Measurements from ENCODE around the gene CAD. TPM values are rescaled to one million over a fixed set of nuclear protein-coding genes. Genes with fewer than 3 reads are reported as not detected.

The CAD gene
- total and polyA plus RNA-seq, 4 donors: 6.9 to 29.7 (median 18.2) TPM

GRCh38 chr2:27242614-27242951 lies 25.4 kb downstream of the CAD start:
- ATAC-seq (ENCODE audit: low FRiP score) (no peak), DNase-seq (no peak)
- peaks cover 0 to 13% of the 10 kb centered on the region in 2 donors for H3K36me3 ChIP-seq (ENCODE audit: control insufficient read depth in 1 of 2, insufficient read depth in 2 of 2, low read length in 1 of 2)
- H3K4me3 ChIP-seq (ENCODE audit: low read length in 2 of 2): no peak overlapping the region
- H3K27me3 ChIP-seq (ENCODE audit: control insufficient read depth in 1 of 2, insufficient read depth in 2 of 2, low read length in 1 of 2): no peaks in the 10 kb centered on the region
- H3K9me3 ChIP-seq (ENCODE audit: control insufficient read depth, low read length): no peaks in the 10 kb centered on the region
- H3K27ac ChIP-seq (ENCODE audit: low read depth in 1 of 2, low read length in 2 of 2): no peak overlapping the region
- no peaks in the 10 kb centered on the region for H3K4me1 ChIP-seq (ENCODE audit: control insufficient read depth in 1 of 2, insufficient read depth in 2 of 2, low read length in 2 of 2)
- intact Hi-C loops (cut with DNase I): no loop called here
- WGBS, 2 donors: 97% methylated on average over 16 of the region's 16 CpGs

DNA sequence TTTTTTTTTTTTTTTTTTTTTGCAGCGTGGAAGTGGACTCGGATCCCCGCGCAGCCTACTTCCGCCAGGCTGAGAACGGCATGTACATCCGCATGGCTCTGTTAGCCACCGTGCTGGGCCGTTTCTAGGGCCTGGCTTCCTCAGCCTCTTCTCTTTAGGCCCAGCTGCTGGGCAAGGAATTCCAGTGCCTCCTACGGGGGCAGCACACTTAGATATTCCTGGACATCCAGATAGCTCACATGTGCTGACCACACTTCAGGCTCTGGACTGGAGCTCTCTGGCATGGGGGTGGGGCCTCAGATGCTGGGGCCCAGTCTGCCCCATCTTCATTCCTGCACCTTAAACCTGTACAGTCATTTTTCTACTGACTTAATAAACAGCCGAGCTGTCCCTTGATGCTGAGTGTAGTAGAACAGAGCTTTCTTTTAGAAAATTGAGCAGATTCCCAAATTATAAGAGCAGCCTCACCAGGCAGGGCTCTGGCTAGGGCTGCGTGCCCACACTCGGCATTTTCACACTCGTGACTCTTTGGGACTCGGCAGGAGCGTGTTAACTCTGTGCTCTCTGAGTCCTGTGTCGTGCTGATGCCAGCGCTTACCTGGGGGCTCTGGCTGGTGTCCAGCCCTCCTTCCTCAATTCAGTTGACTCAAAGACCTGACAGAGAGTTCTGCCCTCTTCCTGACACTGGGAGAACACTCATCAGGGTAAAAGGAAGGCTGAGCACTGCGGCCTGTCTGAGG lies 26.4 kb downstream of the CAD start:
- Histone ChIP-seq H3K27me3 (ENCODE audit: control insufficient read depth in 1 of 2, insufficient read depth in 2 of 2, low read length in 1 of 2) (no peaks in the 10 kb centered on the region), H3K4me3 (ENCODE audit: low read length in 2 of 2) (no peak overlapping the region), H3K9me3 (ENCODE audit: control insufficient read depth, low read length) (no peaks in the 10 kb centered on the region), H3K36me3 (ENCODE audit: control insufficient read depth in 1 of 2, insufficient read depth in 2 of 2, low read length in 1 of 2) (peaks cover 0 to 10% of the 10 kb centered on the region in 2 donors), H3K4me1 (ENCODE audit: control insufficient read depth in 1 of 2, insufficient read depth in 2 of 2, low read length in 2 of 2) (no peaks in the 10 kb centered on the region), H3K27ac (ENCODE audit: low read depth in 1 of 2, low read length in 2 of 2) (no peak overlapping the region)
- intact Hi-C loops (cut with DNase I): no loop called here
- WGBS, 2 donors: 87 to 88% methylated on average over 19 of the region's 19 CpGs
- peak in 1 of 2 donors; percentile 31 for DNase-seq
- ATAC-seq (ENCODE audit: low FRiP score): no peak

GRCh38 chr2:27245116-27245515 lies 27.9 kb downstream of the CAD start:
- no peak for ATAC-seq (ENCODE audit: low FRiP score)
- Histone ChIP-seq H3K4me3 (ENCODE audit: low read length in 2 of 2) (no peak overlapping the region), H3K36me3 (ENCODE audit: control insufficient read depth in 1 of 2, insufficient read depth in 2 of 2, low read length in 1 of 2) (peaks cover 0 to 8% of the 10 kb centered on the region in 2 donors), H3K27me3 (ENCODE audit: control insufficient read depth in 1 of 2, insufficient read depth in 2 of 2, low read length in 1 of 2) (no peaks in the 10 kb centered on the region), H3K27ac (ENCODE audit: low read depth in 1 of 2, low read length in 2 of 2) (no peak overlapping the region), H3K9me3 (ENCODE audit: control insufficient read depth, low read length) (no peaks in the 10 kb centered on the region), H3K4me1 (ENCODE audit: control insufficient read depth in 1 of 2, insufficient read depth in 2 of 2, low read length in 2 of 2) (peaks cover 0 to 3% of the 10 kb centered on the region in 2 donors)
- WGBS, 2 donors: 74 to 76% methylated on average over 10 of the region's 10 CpGs
- intact Hi-C loops (cut with DNase I): no loop called here
- DNase-seq: no peak

DNA sequence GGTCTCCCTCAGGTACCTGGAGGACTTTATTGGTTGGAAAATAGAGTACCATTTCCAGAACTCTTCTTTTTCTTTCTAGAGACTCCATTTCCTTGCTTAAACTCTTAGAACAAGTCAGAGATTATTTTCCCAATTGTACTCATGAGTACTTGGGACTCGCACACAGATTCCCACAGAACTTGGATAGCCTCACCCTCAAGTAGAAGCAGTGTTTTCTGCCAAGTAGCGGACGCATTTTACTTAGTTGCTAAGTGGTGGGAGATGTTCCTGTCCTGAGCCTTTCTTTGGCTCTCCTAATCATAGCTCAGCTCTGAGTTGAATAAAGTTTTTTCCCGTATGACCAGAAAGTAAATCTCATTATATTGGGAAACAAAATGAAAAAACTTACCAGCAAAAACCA lies 28.5 kb downstream of the CAD start:
- ATAC-seq (ENCODE audit: low FRiP score) (no peak), DNase-seq (peak in 1 of 2 donors; percentile 5)
- Histone ChIP-seq H3K36me3 (ENCODE audit: control insufficient read depth in 1 of 2, insufficient read depth in 2 of 2, low read length in 1 of 2) (peaks cover 0 to 5% of the 10 kb centered on the region in 2 donors), H3K27me3 (ENCODE audit: control insufficient read depth in 1 of 2, insufficient read depth in 2 of 2, low read length in 1 of 2) (no peaks in the 10 kb centered on the region), H3K9me3 (ENCODE audit: control insufficient read depth, low read length) (no peaks in the 10 kb centered on the region), H3K4me3 (ENCODE audit: low read length in 2 of 2) (no peak overlapping the region), H3K27ac (ENCODE audit: low read depth in 1 of 2, low read length in 2 of 2) (no peak overlapping the region), H3K4me1 (ENCODE audit: control insufficient read depth in 1 of 2, insufficient read depth in 2 of 2, low read length in 2 of 2) (peaks cover 0 to 3% of the 10 kb centered on the region in 2 donors)
- WGBS, 2 donors: 26 to 38% methylated on average over 4 of the region's 4 CpGs
- intact Hi-C loops (cut with DNase I): no loop called here

DNA sequence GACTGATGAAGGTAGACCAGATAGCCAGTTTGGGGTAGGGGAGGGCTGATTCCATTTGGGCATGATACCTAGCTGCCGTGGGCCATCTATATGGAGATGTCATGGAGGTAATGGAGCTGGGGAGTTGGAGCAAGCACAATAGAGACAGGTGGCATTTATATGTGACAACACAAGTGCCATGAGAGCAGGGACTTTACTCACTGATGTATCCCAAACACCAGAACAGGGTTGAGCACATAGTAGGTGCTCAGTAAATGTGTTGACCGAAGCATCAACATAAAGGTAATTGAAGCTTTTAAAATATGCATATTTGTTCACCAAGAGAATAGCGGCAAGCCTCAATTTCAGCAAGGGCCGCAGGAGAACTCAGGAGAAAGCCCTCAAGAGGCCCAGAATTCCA lies 30.7 kb downstream of the CAD start:
- H3K36me3 ChIP-seq (ENCODE audit: control insufficient read depth in 1 of 2, insufficient read depth in 2 of 2, low read length in 1 of 2): peaks cover 0 to under 1% of the 10 kb centered on the region in 2 donors
- 74 to 87% methylated on average over 4 of the region's 4 CpGs for WGBS, 2 donors
- H3K27me3 ChIP-seq (ENCODE audit: control insufficient read depth in 1 of 2, insufficient read depth in 2 of 2, low read length in 1 of 2): no peaks in the 10 kb centered on the region
- DNase-seq (no peak), ATAC-seq (ENCODE audit: low FRiP score) (no peak)
- H3K4me3 ChIP-seq (ENCODE audit: low read length in 2 of 2): no peak overlapping the region
- H3K9me3 ChIP-seq (ENCODE audit: control insufficient read depth, low read length): no peaks in the 10 kb centered on the region
- peaks cover 0 to 3% of the 10 kb centered on the region in 2 donors for H3K4me1 ChIP-seq (ENCODE audit: control insufficient read depth in 1 of 2, insufficient read depth in 2 of 2, low read length in 2 of 2)
- intact Hi-C loops (cut with DNase I): no loop called here
- no peak overlapping the region for H3K27ac ChIP-seq (ENCODE audit: low read depth in 1 of 2, low read length in 2 of 2)

- ATAC-seq (ENCODE audit: low FRiP score) (no peak), DNase-seq (no peak)
- peaks cover 0 to 3% of the 10 kb centered on the region in 2 donors for H3K4me1 ChIP-seq (ENCODE audit: control insufficient read depth in 1 of 2, insufficient read depth in 2 of 2, low read length in 2 of 2)
- 4 to 6% methylated on average over 12 of the region's 12 CpGs for WGBS, 2 donors
- H3K36me3 ChIP-seq (ENCODE audit: control insufficient read depth in 1 of 2, insufficient read depth in 2 of 2, low read length in 1 of 2): no peaks in the 10 kb centered on the region
- no peaks in the 10 kb centered on the region for H3K9me3 ChIP-seq (ENCODE audit: control insufficient read depth, low read length)
- no peaks in the 10 kb centered on the region for H3K27me3 ChIP-seq (ENCODE audit: control insufficient read depth in 1 of 2, insufficient read depth in 2 of 2, low read length in 1 of 2)
- intact Hi-C loops (cut with DNase I): no loop called here
- no peak overlapping the region for H3K4me3 ChIP-seq (ENCODE audit: low read length in 2 of 2)
- no peak overlapping the region for H3K27ac ChIP-seq (ENCODE audit: low read depth in 1 of 2, low read length in 2 of 2)
Observed at GRCh38 chr2:27249159-27249890, 32.2 kb downstream of the CAD start.

- Histone ChIP-seq H3K4me3 (ENCODE audit: low read length in 2 of 2) (no peak overlapping the region), H3K36me3 (ENCODE audit: control insufficient read depth in 1 of 2, insufficient read depth in 2 of 2, low read length in 1 of 2) (no peaks in the 10 kb centered on the region), H3K9me3 (ENCODE audit: control insufficient read depth, low read length) (no peaks in the 10 kb centered on the region), H3K27ac (ENCODE audit: low read depth in 1 of 2, low read length in 2 of 2) (no peak overlapping the region), H3K4me1 (ENCODE audit: control insufficient read depth in 1 of 2, insufficient read depth in 2 of 2, low read length in 2 of 2) (peaks cover 0 to 3% of the 10 kb centered on the region in 2 donors), H3K27me3 (ENCODE audit: control insufficient read depth in 1 of 2, insufficient read depth in 2 of 2, low read length in 1 of 2) (no peaks in the 10 kb centered on the region)
- intact Hi-C loops (cut with DNase I): no loop called here
- DNase-seq: peak in 1 of 2 donors; percentile 56
- ATAC-seq (ENCODE audit: low FRiP score): peak; percentile 4
- WGBS, 2 donors: 45 to 50% methylated on average over 21 to 22 of the region's 22 CpGs
Observed at GRCh38 chr2:27249891-27250651, 32.9 kb downstream of the CAD start.

GRCh38 chr2:27250652-27251379 lies 33.6 kb downstream of the CAD start:
- H3K27me3 ChIP-seq (ENCODE audit: control insufficient read depth in 1 of 2, insufficient read depth in 2 of 2, low read length in 1 of 2): no peaks in the 10 kb centered on the region

More at GRCh38 chr2:27250652-27251379, 33.6 kb downstream of the CAD start:
- intact Hi-C loops (cut with DNase I): no loop called here
- Histone ChIP-seq H3K4me1 (ENCODE audit: control insufficient read depth in 1 of 2, insufficient read depth in 2 of 2, low read length in 2 of 2) (peaks cover 0 to 3% of the 10 kb centered on the region in 2 donors), H3K27ac (ENCODE audit: low read depth in 1 of 2, low read length in 2 of 2) (no peak overlapping the region), H3K9me3 (ENCODE audit: control insufficient read depth, low read length) (no peaks in the 10 kb centered on the region), H3K36me3 (ENCODE audit: control insufficient read depth in 1 of 2, insufficient read depth in 2 of 2, low read length in 1 of 2) (no peaks in the 10 kb centered on the region), H3K4me3 (ENCODE audit: low read length in 2 of 2) (no peak overlapping the region)
- no peak for ATAC-seq (ENCODE audit: low FRiP score)
- peak in 1 of 2 donors; percentile 6 for DNase-seq
- WGBS, 2 donors: 77 to 80% methylated on average over 13 of the region's 13 CpGs
